Coronary artery (tissue), 2 donors: ENCODE data around the gene AGL.
"Not testable (repeated sequence)": the region's sequence is repeated elsewhere in the genome, so short reads cannot be mapped to it uniquely, and the experiment has no call there.

ENCODE experiments used
- DNase-seq: peaks from one replicate; pipeline ENCODE4 v3.0.0-alpha.2; 2017; ENCODE audit warnings: low spot score
- H3K27ac ChIP-seq, 2 donors: fragments of 200-600 bp; sonication (generic); one replicate each; pipeline ENCODE4 v1.5.1; 2016 to 2019
- H3K4me3 ChIP-seq: fragments of 200-600 bp; sonication (generic); 2 replicates; pipeline ENCODE4 v1.5.1; 2016; ENCODE audit warnings: mild to moderate bottlenecking, moderate library complexity
- TF ChIP-seq, protein P1 (sequence below): fragments of 200-600 bp; sonication (generic); IDR thresholded peaks from one replicate; pipeline ENCODE4 v1.5.1; 2019; ENCODE audit warnings: antibody characterized with exemption

AGL gene

GRCh38 chr1:99969729-99970621 lies 119.8 kb downstream of the AGL start, which contains the start of gene SLC35A3:
Gene SLC35A3 (plus strand): TSS chr1:99969996. CDS start chr1:99993555, 23,559 bp downstream.
- H3K27ac ChIP-seq = peak within 1 kb of the TSS; percentile 33 to 79

DNA sequence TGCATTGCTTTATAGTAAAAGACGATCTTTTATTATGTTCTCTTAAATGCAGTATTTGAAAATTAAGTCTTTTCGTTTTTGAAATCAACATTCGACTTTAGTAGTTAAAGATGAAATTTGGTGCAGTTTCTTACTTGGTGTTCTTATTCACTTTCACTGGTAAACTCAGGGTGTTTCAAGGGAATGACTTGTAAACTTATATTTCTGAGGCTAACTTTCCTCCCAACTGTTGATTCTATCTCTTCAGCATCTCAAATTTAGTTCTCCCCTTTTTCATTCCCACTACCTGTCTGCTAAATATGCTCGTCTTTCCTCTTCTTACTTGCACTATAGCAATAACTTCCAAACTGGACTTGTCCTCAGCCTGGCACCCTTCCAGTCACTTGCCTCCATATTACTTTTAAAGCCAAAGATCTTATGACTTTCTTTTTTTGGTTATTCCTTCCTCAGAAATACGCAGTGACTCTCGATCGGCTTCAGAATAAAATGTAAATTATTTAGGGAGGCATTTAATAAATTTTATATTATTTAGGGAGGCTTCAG lies 120.6 kb downstream of the AGL start:
- TF ChIP-seq, protein P1, sequence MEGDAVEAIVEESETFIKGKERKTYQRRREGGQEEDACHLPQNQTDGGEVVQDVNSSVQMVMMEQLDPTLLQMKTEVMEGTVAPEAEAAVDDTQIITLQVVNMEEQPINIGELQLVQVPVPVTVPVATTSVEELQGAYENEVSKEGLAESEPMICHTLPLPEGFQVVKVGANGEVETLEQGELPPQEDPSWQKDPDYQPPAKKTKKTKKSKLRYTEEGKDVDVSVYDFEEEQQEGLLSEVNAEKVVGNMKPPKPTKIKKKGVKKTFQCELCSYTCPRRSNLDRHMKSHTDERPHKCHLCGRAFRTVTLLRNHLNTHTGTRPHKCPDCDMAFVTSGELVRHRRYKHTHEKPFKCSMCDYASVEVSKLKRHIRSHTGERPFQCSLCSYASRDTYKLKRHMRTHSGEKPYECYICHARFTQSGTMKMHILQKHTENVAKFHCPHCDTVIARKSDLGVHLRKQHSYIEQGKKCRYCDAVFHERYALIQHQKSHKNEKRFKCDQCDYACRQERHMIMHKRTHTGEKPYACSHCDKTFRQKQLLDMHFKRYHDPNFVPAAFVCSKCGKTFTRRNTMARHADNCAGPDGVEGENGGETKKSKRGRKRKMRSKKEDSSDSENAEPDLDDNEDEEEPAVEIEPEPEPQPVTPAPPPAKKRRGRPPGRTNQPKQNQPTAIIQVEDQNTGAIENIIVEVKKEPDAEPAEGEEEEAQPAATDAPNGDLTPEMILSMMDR = no peak
- Histone ChIP-seq H3K27ac (peak overlapping the region in 1 of 2 donors; percentile 79), H3K4me3 (peak overlapping the region; percentile 96)
- no peak for DNase-seq

More at GRCh38 chr1:99969729-99970621, 119.8 kb downstream of the AGL start, which contains the start of gene SLC35A3:
- H3K4me3 ChIP-seq = peak within 1 kb of the TSS; percentile 96
- peak; percentile 85 for DNase-seq
- TF ChIP-seq, protein P1 = no peak

DNA sequence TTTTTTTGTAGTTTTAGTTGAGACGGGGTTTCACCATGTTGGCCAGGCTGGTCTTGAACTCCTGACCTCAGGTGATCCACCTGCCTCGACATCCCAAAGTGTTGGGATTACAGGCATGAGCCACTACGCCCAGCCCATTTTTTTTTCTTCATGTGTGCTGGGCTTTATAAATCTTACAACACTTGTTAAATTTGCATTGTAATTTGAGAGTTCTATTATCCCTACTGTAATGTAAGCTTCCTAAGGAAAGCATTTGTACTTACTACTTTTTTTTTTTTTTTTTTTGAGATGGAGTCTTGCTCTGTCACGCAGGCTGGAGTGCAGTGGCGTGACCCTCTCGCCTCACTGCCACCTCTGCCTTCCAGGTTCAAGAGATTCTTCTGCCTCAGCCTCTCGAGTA lies 121.9 kb downstream of the AGL start:
- not testable (repeated sequence) for H3K27ac ChIP-seq, DNase-seq, H3K4me3 ChIP-seq
